Immature natural killer cell (primary cell): ENCODE measurements around the gene KLF13. TPM values are rescaled to one million over a fixed set of nuclear protein-coding genes. Genes with fewer than 3 reads are reported as not detected.
"Not testable (repeated sequence)": the region's sequence is repeated elsewhere in the genome, so short reads cannot be mapped to it uniquely, and the experiment has no call there.

Experiments
- DNase-seq, 3 donors: peaks; one replicate each; pipeline ENCODE4 v3.0.0; 2022; ENCODE audit warnings: mixed read lengths in 1 of 3
- H3K27ac Mint-ChIP-seq, 6 donors: one replicate each; pipeline ENCODE4 v1.8.0; 2020; ENCODE audit warnings: mixed read lengths in 6 of 6, mild to moderate bottlenecking in 5 of 6, inconsistent platforms in 4 of 6, moderate library complexity in 3 of 6
- H3K27me3 Mint-ChIP-seq, 3 donors: one replicate each; pipeline ENCODE4 v1.8.0; 2020 to 2021; ENCODE audit warnings: low read depth in 3 of 3, mild to moderate bottlenecking in 3 of 3, mixed read lengths in 3 of 3, moderate library complexity in 3 of 3, inconsistent platforms in 1 of 3
- H3K36me3 Mint-ChIP-seq, 3 donors: one replicate each; pipeline ENCODE4 v1.8.0; 2020; ENCODE audit warnings: mixed read lengths in 3 of 3, inconsistent platforms in 2 of 3, mild to moderate bottlenecking in 2 of 3
- H3K4me1 Mint-ChIP-seq, 2 donors: one replicate each; pipeline ENCODE4 v1.8.0; 2020; ENCODE audit warnings: inconsistent platforms in 2 of 2, mild to moderate bottlenecking in 2 of 2, mixed read lengths in 2 of 2, moderate library complexity in 1 of 2
- H3K4me3 Mint-ChIP-seq, 5 donors: one replicate each; pipeline ENCODE4 v1.8.0; 2020; ENCODE audit warnings: mild to moderate bottlenecking in 5 of 5, mixed read lengths in 5 of 5, inconsistent platforms in 3 of 5, moderate library complexity in 3 of 5
- H3K9me3 Mint-ChIP-seq, 6 donors: one replicate each; pipeline ENCODE4 v1.8.0; 2020; ENCODE audit warnings: mild to moderate bottlenecking in 6 of 6, mixed read lengths in 6 of 6, inconsistent platforms in 4 of 6, moderate library complexity in 3 of 6
- polyA plus RNA-seq, 3 donors: library from polyadenylated mRNA; unstranded; fragments of 300-500 nt; fragmentation: Illumina TruSeq; gene quantifications; one replicate each; pipeline ENCODE4 v1.2.3, GENCODE V29; 2021

The KLF13 gene
- polyA plus RNA-seq, 3 donors from 2014 or later = 24.7 to 89.9 (median 47.2) TPM

- no peaks in the 10 kb centered on the region for H3K9me3 Mint-ChIP-seq
- H3K4me1 Mint-ChIP-seq = peaks cover 97 to 100% of the 10 kb centered on the region in 2 donors
- peak overlapping the region in 4 of 5 donors; percentile 77 to 92 (median 86) for H3K4me3 Mint-ChIP-seq
- H3K36me3 Mint-ChIP-seq = peaks cover 7 to 19% (median 8%) of the 10 kb centered on the region in 3 donors
- H3K27ac Mint-ChIP-seq = peak overlapping the region; percentile 92 to 99 (median 96)
- DNase-seq = no peak
- peaks cover 31 to 71% (median 32%) of the 10 kb centered on the region in 3 donors for H3K27me3 Mint-ChIP-seq
These were observed 27.3 kb downstream of the KLF13 start for GRCh38 chr15:31353931-31354330.

DNA sequence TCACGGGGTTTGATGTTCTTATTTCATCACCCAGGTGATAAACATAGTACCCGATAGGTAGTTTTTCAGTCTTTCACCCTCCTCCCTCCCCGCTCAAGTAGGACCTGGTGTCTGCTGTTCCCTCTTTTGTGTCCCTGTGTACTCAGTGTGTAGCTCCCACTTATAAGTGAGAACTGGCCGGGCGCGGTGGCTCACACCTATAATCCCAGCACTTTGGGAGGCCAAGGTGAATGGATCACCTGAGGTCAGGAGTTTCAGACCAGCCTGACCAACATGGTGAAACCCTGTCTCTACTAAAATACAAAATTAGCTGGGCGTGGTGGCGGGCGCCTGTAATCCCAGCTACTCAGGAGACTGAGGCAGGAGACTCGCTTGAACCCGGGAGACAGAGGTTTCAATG, 29.5 kb downstream of the KLF13 start:
- H3K9me3 Mint-ChIP-seq, DNase-seq: not testable (repeated sequence)
- Mint-ChIP-seq H3K27ac (peak overlapping the region; percentile 92 to 99 (median 95)), H3K27me3 (peaks cover 34 to 73% (median 36%) of the 10 kb centered on the region in 3 donors), H3K36me3 (peaks cover 7 to 24% (median 8%) of the 10 kb centered on the region in 3 donors), H3K4me3 (peak overlapping the region; percentile 30 to 87 (median 73)), H3K4me1 (peaks cover 97 to 100% of the 10 kb centered on the region in 2 donors)

GRCh38 chr15:31357148-31357547, 30.5 kb downstream of the KLF13 start:
- Mint-ChIP-seq H3K36me3 (peaks cover 7 to 24% (median 8%) of the 10 kb centered on the region in 3 donors), H3K4me3 (peak overlapping the region; percentile 73 to 87 (median 85)), H3K27me3 (peaks cover 39 to 74% (median 39%) of the 10 kb centered on the region in 3 donors), H3K27ac (peak overlapping the region; percentile 92 to 99 (median 95)), H3K4me1 (peaks cover 97 to 100% of the 10 kb centered on the region in 2 donors), H3K9me3 (no peaks in the 10 kb centered on the region)
- DNase-seq = peak; percentile 44 to 65 (median 53)

DNA sequence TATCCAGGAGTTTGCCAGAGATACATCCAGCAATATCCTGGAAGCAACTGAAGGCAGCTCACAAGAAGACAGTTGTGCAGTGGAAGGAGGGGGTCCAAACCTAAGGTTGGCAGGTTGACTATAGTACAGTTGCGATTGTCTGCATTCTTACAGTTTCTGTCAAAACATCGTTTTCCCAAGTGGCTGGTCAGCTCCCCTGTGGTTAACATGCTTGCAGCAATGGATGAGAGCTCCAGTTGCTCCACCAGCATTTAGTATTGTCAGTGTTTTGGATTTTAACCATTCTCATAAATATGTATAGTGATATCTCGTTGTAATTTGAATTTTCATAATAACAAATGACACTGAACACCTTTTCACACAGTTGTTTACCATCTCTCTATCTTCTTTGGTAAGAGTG, 31.5 kb downstream of the KLF13 start:
- peaks cover 30 to 67% (median 35%) of the 10 kb centered on the region in 3 donors for H3K27me3 Mint-ChIP-seq

GRCh38 chr15:31358957-31359701, 32.5 kb downstream of the KLF13 start:
- H3K4me1 Mint-ChIP-seq = peaks cover 98 to 100% of the 10 kb centered on the region in 2 donors
- peaks cover 7 to 24% (median 8%) of the 10 kb centered on the region in 3 donors for H3K36me3 Mint-ChIP-seq
- H3K27ac Mint-ChIP-seq = peak overlapping the region; percentile 92 to 99 (median 95)
- H3K27me3 Mint-ChIP-seq = peaks cover 30 to 63% (median 33%) of the 10 kb centered on the region in 3 donors
- H3K9me3 Mint-ChIP-seq = no peaks in the 10 kb centered on the region
- H3K4me3 Mint-ChIP-seq = peak overlapping the region; percentile 73 to 87 (median 85)
- no peak for DNase-seq

More for the DNA sequence above, 31.5 kb downstream of the KLF13 start:
- Mint-ChIP-seq H3K4me1 (peaks cover 97 to 100% of the 10 kb centered on the region in 2 donors), H3K4me3 (peak overlapping the region; percentile 73 to 87 (median 85)), H3K36me3 (peaks cover 7 to 24% (median 8%) of the 10 kb centered on the region in 3 donors), H3K9me3 (no peaks in the 10 kb centered on the region), H3K27ac (peak overlapping the region; percentile 92 to 99 (median 95))
- no peak for DNase-seq

DNA sequence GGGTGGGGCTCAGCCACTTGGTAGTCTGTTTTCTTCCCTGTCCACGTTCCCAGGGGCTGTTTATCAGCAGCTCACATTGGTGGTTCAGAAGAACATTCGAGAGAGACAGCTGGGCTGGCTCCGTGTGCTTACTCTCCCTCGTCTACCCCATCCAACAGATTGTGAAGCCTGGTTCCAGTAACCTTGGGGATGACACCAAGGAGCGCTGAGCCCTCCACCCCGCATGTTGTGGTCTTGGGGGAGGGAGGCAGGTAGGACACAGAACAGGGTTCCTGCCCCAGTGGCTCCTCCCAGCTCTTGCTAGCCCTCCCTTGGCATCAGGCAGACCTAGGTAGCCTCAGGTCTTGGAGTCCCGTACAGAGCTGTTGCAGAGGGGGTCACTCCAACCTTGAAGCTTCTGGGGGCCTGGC, 33.1 kb downstream of the KLF13 start:
- peaks cover 28 to 66% (median 29%) of the 10 kb centered on the region in 3 donors for H3K27me3 Mint-ChIP-seq

GRCh38 chr15:31360158-31360561, 33.5 kb downstream of the KLF13 start:
- H3K4me3 Mint-ChIP-seq = peak overlapping the region; percentile 73 to 87 (median 81)
- peaks cover 4 to 17% (median 8%) of the 10 kb centered on the region in 3 donors for H3K36me3 Mint-ChIP-seq
- DNase-seq = no peak

More for the DNA sequence above, 33.1 kb downstream of the KLF13 start:
- Mint-ChIP-seq H3K9me3 (no peaks in the 10 kb centered on the region), H3K27ac (peak overlapping the region; percentile 92 to 99 (median 95)), H3K36me3 (peaks cover 6 to 21% (median 8%) of the 10 kb centered on the region in 3 donors), H3K4me3 (peak overlapping the region; percentile 73 to 87 (median 81)), H3K4me1 (peaks cover 100% of the 10 kb centered on the region in 2 donors)
- DNase-seq = no peak

GRCh38 chr15:31360843-31361763, 34.5 kb downstream of the KLF13 start:
- DNase-seq = peak; percentile 82 to 92 (median 86)
- H3K27me3 Mint-ChIP-seq = peaks cover 28 to 62% (median 32%) of the 10 kb centered on the region in 3 donors
- peak overlapping the region; percentile 73 to 87 (median 81) for H3K4me3 Mint-ChIP-seq
- peaks cover 100% of the 10 kb centered on the region in 2 donors for H3K4me1 Mint-ChIP-seq
- H3K27ac Mint-ChIP-seq = peak overlapping the region; percentile 92 to 99 (median 95)
- peaks cover 4 to 9% (median 8%) of the 10 kb centered on the region in 3 donors for H3K36me3 Mint-ChIP-seq
- H3K9me3 Mint-ChIP-seq = no peaks in the 10 kb centered on the region

More at GRCh38 chr15:31360158-31360561, 33.5 kb downstream of the KLF13 start:
- H3K9me3 Mint-ChIP-seq = no peaks in the 10 kb centered on the region
- H3K4me1 Mint-ChIP-seq = peaks cover 100% of the 10 kb centered on the region in 2 donors
- H3K27me3 Mint-ChIP-seq = peaks cover 26 to 62% (median 28%) of the 10 kb centered on the region in 3 donors
- peak overlapping the region; percentile 92 to 99 (median 95) for H3K27ac Mint-ChIP-seq

- peaks cover 2 to 6% (median 4%) of the 10 kb centered on the region in 3 donors for H3K36me3 Mint-ChIP-seq
- peaks cover 23 to 60% (median 33%) of the 10 kb centered on the region in 3 donors for H3K27me3 Mint-ChIP-seq
- peak overlapping the region; percentile 92 to 99 (median 95) for H3K27ac Mint-ChIP-seq
- H3K4me3 Mint-ChIP-seq = peak overlapping the region; percentile 73 to 87 (median 81)
- H3K4me1 Mint-ChIP-seq = peaks cover 100% of the 10 kb centered on the region in 2 donors
- no peaks in the 10 kb centered on the region for H3K9me3 Mint-ChIP-seq
- DNase-seq = no peak
These were observed 35.3 kb downstream of the KLF13 start for GRCh38 chr15:31361764-31362515.

GRCh38 chr15:31362886-31363285, 36.3 kb downstream of the KLF13 start:
- Mint-ChIP-seq H3K4me3 (peak overlapping the region; percentile 20 to 91 (median 81)), H3K9me3 (no peaks in the 10 kb centered on the region), H3K27ac (peak overlapping the region; percentile 92 to 99 (median 95)), H3K27me3 (peaks cover 26 to 59% (median 35%) of the 10 kb centered on the region in 3 donors), H3K36me3 (peaks cover 0 to 5% (median 4%) of the 10 kb centered on the region in 3 donors), H3K4me1 (peaks cover 100% of the 10 kb centered on the region in 2 donors)
- no peak for DNase-seq

DNA sequence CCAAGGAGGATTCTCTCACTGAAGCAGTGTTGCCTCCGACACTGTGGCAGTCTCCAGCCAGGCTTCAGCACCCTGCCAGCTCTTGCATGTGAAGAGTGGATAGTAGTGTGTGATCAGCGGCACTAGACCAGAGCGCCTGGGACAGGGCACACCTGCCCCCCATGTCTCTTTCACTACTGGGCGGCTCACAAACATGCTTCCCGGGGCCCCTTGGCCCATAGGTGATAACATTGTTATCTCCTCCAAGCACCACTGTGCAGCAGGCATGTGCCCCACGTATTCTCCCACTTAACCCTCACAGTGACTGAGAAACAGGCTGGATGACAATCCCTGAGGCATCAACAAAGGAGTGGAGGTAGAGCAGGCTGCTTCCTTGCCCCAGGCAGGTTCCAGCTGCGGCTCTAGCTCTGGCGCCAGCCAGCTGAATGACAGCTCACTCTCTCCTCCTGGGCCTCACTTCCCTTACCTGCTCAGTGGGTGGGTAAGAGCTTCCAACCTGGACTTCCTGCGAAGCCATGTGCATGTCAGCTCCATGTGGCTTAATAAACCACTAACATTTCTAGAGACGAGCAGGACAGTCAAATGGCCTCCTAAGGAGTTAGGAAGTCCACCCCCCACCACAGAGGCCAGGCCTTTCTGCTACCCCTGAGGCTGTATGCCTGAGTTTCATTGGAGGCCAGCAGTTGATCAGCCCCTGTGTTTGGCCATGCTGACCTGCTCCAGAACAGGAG, 37.8 kb downstream of the KLF13 start:
- peak overlapping the region; percentile 92 to 99 (median 95) for H3K27ac Mint-ChIP-seq
- peaks cover 100% of the 10 kb centered on the region in 2 donors for H3K4me1 Mint-ChIP-seq
- peak overlapping the region; percentile 63 to 91 (median 81) for H3K4me3 Mint-ChIP-seq
- H3K9me3 Mint-ChIP-seq = peaks cover 0 to 1% (median 0%) of the 10 kb centered on the region in 6 donors
- peaks cover 28 to 67% (median 32%) of the 10 kb centered on the region in 3 donors for H3K27me3 Mint-ChIP-seq
- peaks cover under 1 to 6% (median 4%) of the 10 kb centered on the region in 3 donors for H3K36me3 Mint-ChIP-seq
- no peak for DNase-seq
